Right lobe of liver (tissue), 6 donors: ENCODE results near the gene SUMO2. TPM values are rescaled to one million over a fixed set of nuclear protein-coding genes. Genes with fewer than 3 reads are reported as not detected.
"Not testable (repeated sequence)": the region's sequence is repeated elsewhere in the genome, so short reads cannot be mapped to it uniquely, and the experiment has no call there.

Experiments used
- ATAC-seq, 4 donors: fragments of 200-7000 bp; cut with Tn5 transposase; one replicate each; pipeline ENCODE4 v1.9.1; 2020; ENCODE audit warnings: mild to moderate bottlenecking in 4 of 4, moderate library complexity in 4 of 4
- DNase-seq, 3 donors: peaks; one replicate each; pipeline ENCODE4 v3.0.0-alpha.2; 2020
- H3K27ac ChIP-seq, 3 donors: fragments of 200-600 bp; one replicate each; pipeline ENCODE4 v1.8.0; 2022
- H3K27me3 ChIP-seq, 2 donors: fragments of 200-600 bp; one replicate each; pipeline ENCODE4 v1.8.0; 2022
- H3K36me3 ChIP-seq, 4 donors: fragments of 200-600 bp; sonication (generic) in 1 of 4; one replicate each; pipeline versions ENCODE4 v1.5.1 to v1.8.0; 2017 to 2022; ENCODE audit warnings: control low read depth in 1 of 4
- H3K4me1 ChIP-seq, 4 donors: fragments of 200-600 bp; sonication (generic) in 1 of 4; one replicate each; pipeline versions ENCODE4 v1.5.1 to v1.8.0; 2017 to 2022; ENCODE audit warnings: control low read depth in 1 of 4
- H3K4me3 ChIP-seq, 3 donors: fragments of 200-600 bp; one replicate each; pipeline ENCODE4 v1.8.0; 2022
- H3K9me3 ChIP-seq, 4 donors: fragments of 200-600 bp; sonication (generic) in 1 of 4; one replicate each; pipeline versions ENCODE4 v1.5.1 to v1.8.0; 2017 to 2022; ENCODE audit warnings: control low read depth in 1 of 4
- CTCF ChIP-seq, 4 donors: fragments of 200-600 bp in 3 of 4; fragments of 450-650 bp in 1 of 4; IDR thresholded peaks; one replicate each; pipeline versions ENCODE4 v1.5.1 to v1.8.0; 2016 to 2022; ENCODE audit warnings: antibody characterized with exemption in 4 of 4, mild to moderate bottlenecking in 2 of 4
- POLR2A ChIP-seq: fragments of 450-650 bp; IDR thresholded peaks from one replicate; pipeline ENCODE4 v1.6.1; 2017; ENCODE audit warnings: antibody characterized with exemption, mild to moderate bottlenecking
- WGBS: methylation state at CpG from one replicate; pipeline ENCODE4 v1.1.6; 2018; ENCODE audit warnings: low coverage, low lambda C conversion rate; ENCODE audit not compliant: insufficient coverage; ENCODE audit errors: missing lambda C conversion rate; 5-methylcytosine and 5-hydroxymethylcytosine counted together
- intact Hi-C, 2 donors: fragments of 100-400 bp; cut with DNase I; formaldehyde crosslinking; loops; one replicate each; pipeline versions ENCODE4 v1.11.2 to v1.14.1; 2022
- total RNA-seq, 6 experiments: library from RNA; depleted of rRNA in 2 of 6; stranded (reverse); fragments of >200 nt in 2 of 6; fragmentation: NEBNext Ultra II Directional in 3 of 6; extraction: Animal tissue kit (Norgen Biotek cat#: 25700) in 3 of 6; gene quantifications; one replicate each; pipeline versions ENCODE4 v1.1.0 to v1.2.4, GENCODE V29; 2016 to 2023
- donor health status: DM: no; HTN: yes; CAD: no.
- donor health status: DM: no; HTN: no; CAD: no.
- donor health status: DM: no; HTN: no; CAD: no.
- donor health status: DM: no; HTN: yes; CAD: no.
- donor health status: DM: no; HTN: yes; CAD: no.

The SUMO2 gene
- total RNA-seq, 6 experiments from 2014 or later = 23.6 to 120 (median 108) TPM

GRCh38 chr17:75130632-75131277 is 52.0 kb downstream of the SUMO2 start:
- 23% methylated on average over 15 of the region's 29 CpGs for WGBS
- ATAC-seq (peak; percentile 50 to 58 (median 54)), DNase-seq (peak; percentile 40 to 60 (median 59))
- Histone ChIP-seq H3K4me3 (peak overlapping the region; percentile 80 to 94 (median 87)), H3K4me1 (peaks cover 0 to 6% (median 0%) of the 10 kb centered on the region in 4 donors), H3K27ac (peak overlapping the region; percentile 66 to 85 (median 69)), H3K9me3 (no peaks in the 10 kb centered on the region), H3K36me3 (no peaks in the 10 kb centered on the region), H3K27me3 (no peaks in the 10 kb centered on the region)
- TF ChIP-seq POLR2A (no peak), CTCF (IDR thresholded peaks at IDR 0.05) (peak; percentile 25 to 40 (median 32))
- intact Hi-C loops = no loop called here

DNA sequence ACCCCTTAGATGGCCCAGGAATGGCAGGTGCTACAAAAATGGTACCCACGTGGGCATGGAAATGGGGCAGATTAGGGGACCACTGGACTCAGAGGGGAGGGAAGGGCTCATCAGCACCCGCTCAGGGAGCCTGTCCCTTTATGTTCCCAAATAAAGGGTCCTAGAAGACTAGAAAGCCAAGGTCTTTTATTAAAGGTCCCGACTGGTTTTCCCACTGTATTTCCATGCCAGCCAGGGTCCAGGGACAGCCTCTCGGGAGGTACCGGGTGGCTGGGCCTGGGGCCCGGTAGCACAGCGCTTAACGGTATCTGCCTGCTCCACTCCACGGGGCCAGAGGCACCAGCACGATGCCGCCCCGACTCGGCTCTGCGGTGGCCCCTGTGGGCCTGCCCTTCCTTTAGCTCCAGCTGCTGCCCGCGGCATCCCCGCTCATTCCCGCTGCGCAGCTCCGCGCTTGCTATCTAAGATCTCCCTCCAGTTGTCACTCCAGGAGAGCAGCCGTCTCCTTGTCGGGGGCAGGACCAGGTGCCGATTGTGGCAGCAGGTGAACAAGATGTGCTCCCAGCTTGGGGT is 52.6 kb downstream of the SUMO2 start:
- no peaks in the 10 kb centered on the region for H3K27me3 ChIP-seq
- TF ChIP-seq CTCF (IDR thresholded peaks at IDR 0.05) (no peak), POLR2A (no peak)
- no peak overlapping the region for H3K27ac ChIP-seq
- H3K36me3 ChIP-seq = no peaks in the 10 kb centered on the region
- peak overlapping the region in 1 of 3 donors; percentile 94 for H3K4me3 ChIP-seq
- no peaks in the 10 kb centered on the region for H3K9me3 ChIP-seq
- WGBS = 80% methylated on average over 9 of the region's 24 CpGs
- intact Hi-C loops = no loop called here
- no peak for DNase-seq
- peaks cover 0 to 6% (median 0%) of the 10 kb centered on the region in 4 donors for H3K4me1 ChIP-seq
- ATAC-seq = no peak

GRCh38 chr17:75129576-75129975 is 53.2 kb downstream of the SUMO2 start:
- no peaks in the 10 kb centered on the region for H3K9me3 ChIP-seq
- DNase-seq = no peak
- H3K27ac ChIP-seq = no peak overlapping the region
- TF ChIP-seq CTCF (IDR thresholded peaks at IDR 0.05) = no peak
- TF ChIP-seq POLR2A = no peak
- 82% methylated on average over 6 of the region's 9 CpGs for WGBS
- H3K36me3 ChIP-seq = no peaks in the 10 kb centered on the region
- no peaks in the 10 kb centered on the region for H3K27me3 ChIP-seq
- intact Hi-C loops = no loop called here
- no peak overlapping the region for H3K4me3 ChIP-seq
- peaks cover 0 to 6% (median 0%) of the 10 kb centered on the region in 4 donors for H3K4me1 ChIP-seq
- ATAC-seq = no peak

DNA sequence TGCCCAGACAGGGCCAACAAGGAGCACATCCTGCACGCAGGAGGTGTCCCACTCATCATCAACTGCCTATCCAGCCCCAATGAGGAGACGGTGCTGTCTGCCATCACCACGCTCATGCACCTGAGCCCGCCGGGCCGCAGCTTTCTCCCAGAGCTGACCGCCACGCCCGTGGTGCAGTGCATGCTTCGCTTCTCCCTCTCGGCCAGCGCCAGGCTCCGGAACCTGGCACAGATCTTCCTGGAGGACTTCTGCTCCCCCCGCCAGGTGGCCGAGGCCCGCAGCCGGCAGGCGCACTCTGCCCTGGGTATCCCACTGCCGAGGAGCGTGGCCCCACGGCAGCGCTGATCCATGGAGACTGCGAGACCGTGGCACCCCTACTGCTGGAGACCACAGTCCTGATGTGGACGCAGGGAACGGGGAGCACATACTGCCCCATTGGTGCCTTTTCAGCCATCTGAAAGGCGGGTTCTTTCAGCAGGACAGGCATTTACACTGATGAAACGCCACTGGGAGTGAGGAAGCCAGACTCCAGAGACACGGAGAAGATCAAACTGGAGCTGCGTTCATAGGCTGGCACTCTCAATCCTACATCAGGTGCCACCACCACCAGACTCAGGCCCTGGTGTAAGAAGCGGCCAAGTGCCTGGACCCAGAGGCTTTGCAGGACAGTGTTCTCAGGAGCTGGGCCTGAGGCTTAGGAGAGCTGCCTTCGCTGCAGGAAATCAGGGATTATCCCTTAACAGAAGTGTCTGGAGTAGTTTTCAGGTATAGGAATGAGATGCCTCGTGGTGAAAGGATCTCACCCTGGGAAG is 53.9 kb downstream of the SUMO2 start:
- DNase-seq = no peak
- WGBS = 56% methylated on average over 4 of the region's 33 CpGs
- Histone ChIP-seq H3K27ac (no peak overlapping the region), H3K9me3 (no peaks in the 10 kb centered on the region), H3K4me3 (no peak overlapping the region), H3K4me1 (peaks cover 0 to 6% (median under 1%) of the 10 kb centered on the region in 4 donors), H3K36me3 (no peaks in the 10 kb centered on the region), H3K27me3 (no peaks in the 10 kb centered on the region)
- intact Hi-C loops = no loop called here
- TF ChIP-seq CTCF (IDR thresholded peaks at IDR 0.05) = no peak
- no peak for TF ChIP-seq POLR2A
- ATAC-seq = no peak

GRCh38 chr17:75127936-75128335 is 54.8 kb downstream of the SUMO2 start:
- WGBS = 75% methylated on average over 5 of the region's 5 CpGs
- H3K4me1 ChIP-seq, H3K4me3 ChIP-seq, H3K9me3 ChIP-seq, DNase-seq, ATAC-seq, H3K27ac ChIP-seq, H3K36me3 ChIP-seq, H3K27me3 ChIP-seq, intact Hi-C loops: not testable (repeated sequence)
